Mucosa of rectum (tissue), 2 donors: Measurements from ENCODE around the gene DPP6.

Experiments
- H3K27ac ChIP-seq, 2 donors: one replicate each; pipeline ENCODE4 v1.7.0; 2013; ENCODE audit warnings: inconsistent platforms in 2 of 2, low read depth in 2 of 2, low read length in 2 of 2
- H3K27me3 ChIP-seq, 2 donors: one replicate each; pipeline ENCODE4 v1.7.0; 2013; ENCODE audit warnings: low read length in 2 of 2; ENCODE audit not compliant: control insufficient read depth in 2 of 2, insufficient read depth in 2 of 2
- H3K36me3 ChIP-seq, 2 donors: one replicate each; pipeline ENCODE4 v1.7.0; 2013; ENCODE audit warnings: low read length in 2 of 2; ENCODE audit not compliant: control insufficient read depth in 2 of 2, insufficient read depth in 2 of 2
- H3K4me1 ChIP-seq, 2 donors: one replicate each; pipeline ENCODE4 v1.7.0; 2013; ENCODE audit warnings: low read length in 2 of 2, mild to moderate bottlenecking in 1 of 2; ENCODE audit not compliant: control insufficient read depth in 2 of 2, insufficient read depth in 2 of 2
- H3K4me3 ChIP-seq, 2 donors: one replicate each; pipeline ENCODE4 v1.7.0; 2013; ENCODE audit warnings: low read length in 2 of 2
- H3K9ac ChIP-seq, 2 donors: one replicate each; pipeline ENCODE4 v1.7.0; 2013; ENCODE audit warnings: low read length in 2 of 2, low read depth in 1 of 2, mild to moderate bottlenecking in 1 of 2
- H3K9me3 ChIP-seq, 2 donors: one replicate each; pipeline ENCODE4 v1.7.0; 2013; ENCODE audit warnings: low read length in 2 of 2; ENCODE audit not compliant: control insufficient read depth in 2 of 2
- donor health status: healthy.
- donor health status: Normal muscosa, but diverticular disease.

DPP6 gene

GRCh38 chr7:154633641-154634040 is 581.4 kb downstream of the DPP6 start:
- Histone ChIP-seq H3K27me3 (no peaks in the 10 kb centered on the region), H3K27ac (no peak overlapping the region), H3K9me3 (no peaks in the 10 kb centered on the region), H3K4me1 (no peaks in the 10 kb centered on the region), H3K4me3 (no peak overlapping the region), H3K9ac (no peak overlapping the region), H3K36me3 (no peaks in the 10 kb centered on the region)

GRCh38 chr7:154638286-154638685 is 586.1 kb downstream of the DPP6 start:
- no peaks in the 10 kb centered on the region for H3K27me3 ChIP-seq
- H3K4me3 ChIP-seq: no peak overlapping the region
- no peaks in the 10 kb centered on the region for H3K9me3 ChIP-seq
- H3K27ac ChIP-seq: no peak overlapping the region
- H3K4me1 ChIP-seq: no peaks in the 10 kb centered on the region
- H3K36me3 ChIP-seq: no peaks in the 10 kb centered on the region
- H3K9ac ChIP-seq: no peak overlapping the region

- H3K9ac ChIP-seq: no peak overlapping the region
- no peaks in the 10 kb centered on the region for H3K27me3 ChIP-seq
- H3K27ac ChIP-seq: no peak overlapping the region
- H3K4me3 ChIP-seq: no peak overlapping the region
- H3K4me1 ChIP-seq: no peaks in the 10 kb centered on the region
- no peaks in the 10 kb centered on the region for H3K36me3 ChIP-seq
- no peaks in the 10 kb centered on the region for H3K9me3 ChIP-seq
Measured at GRCh38 chr7:154640266-154640865, 588.2 kb downstream of the DPP6 start.

- Histone ChIP-seq H3K4me1 (no peaks in the 10 kb centered on the region), H3K9ac (no peak overlapping the region), H3K36me3 (no peaks in the 10 kb centered on the region), H3K27ac (no peak overlapping the region), H3K9me3 (no peaks in the 10 kb centered on the region), H3K4me3 (no peak overlapping the region), H3K27me3 (no peaks in the 10 kb centered on the region)
Measured at GRCh38 chr7:154640917-154641316, 588.7 kb downstream of the DPP6 start.

GRCh38 chr7:154644366-154644765 is 592.2 kb downstream of the DPP6 start:
- no peak overlapping the region for H3K4me3 ChIP-seq
- H3K9me3 ChIP-seq: no peaks in the 10 kb centered on the region
- H3K27ac ChIP-seq: no peak overlapping the region
- no peaks in the 10 kb centered on the region for H3K4me1 ChIP-seq
- H3K9ac ChIP-seq: no peak overlapping the region
- H3K36me3 ChIP-seq: no peaks in the 10 kb centered on the region
- H3K27me3 ChIP-seq: no peaks in the 10 kb centered on the region

GRCh38 chr7:154646126-154647013 is 594.2 kb downstream of the DPP6 start:
- H3K9me3 ChIP-seq: no peaks in the 10 kb centered on the region
- H3K4me1 ChIP-seq: no peaks in the 10 kb centered on the region
- no peaks in the 10 kb centered on the region for H3K36me3 ChIP-seq
- no peak overlapping the region for H3K27ac ChIP-seq
- H3K9ac ChIP-seq: no peak overlapping the region
- H3K27me3 ChIP-seq: no peaks in the 10 kb centered on the region
- no peak overlapping the region for H3K4me3 ChIP-seq

- Histone ChIP-seq H3K36me3 (no peaks in the 10 kb centered on the region), H3K27ac (no peak overlapping the region), H3K4me3 (no peak overlapping the region), H3K9ac (no peak overlapping the region), H3K4me1 (no peaks in the 10 kb centered on the region), H3K27me3 (no peaks in the 10 kb centered on the region), H3K9me3 (no peaks in the 10 kb centered on the region)
Measured at GRCh38 chr7:154647625-154648024, 595.4 kb downstream of the DPP6 start.

GRCh38 chr7:154649015-154649414 is 596.8 kb downstream of the DPP6 start:
- Histone ChIP-seq H3K36me3 (no peaks in the 10 kb centered on the region), H3K4me3 (no peak overlapping the region), H3K9ac (no peak overlapping the region), H3K27ac (no peak overlapping the region), H3K9me3 (no peaks in the 10 kb centered on the region), H3K27me3 (no peaks in the 10 kb centered on the region), H3K4me1 (no peaks in the 10 kb centered on the region)

GRCh38 chr7:154649434-154649833 is 597.2 kb downstream of the DPP6 start:
- no peaks in the 10 kb centered on the region for H3K9me3 ChIP-seq

GRCh38 chr7:154650275-154650674 is 598.1 kb downstream of the DPP6 start:
- Histone ChIP-seq H3K9me3 (no peaks in the 10 kb centered on the region), H3K9ac (no peak overlapping the region), H3K4me3 (no peak overlapping the region), H3K4me1 (no peaks in the 10 kb centered on the region), H3K27me3 (no peaks in the 10 kb centered on the region), H3K36me3 (no peaks in the 10 kb centered on the region), H3K27ac (no peak overlapping the region)

More at GRCh38 chr7:154649434-154649833, 597.2 kb downstream of the DPP6 start:
- Histone ChIP-seq H3K9ac (no peak overlapping the region), H3K27ac (no peak overlapping the region), H3K27me3 (no peaks in the 10 kb centered on the region), H3K36me3 (no peaks in the 10 kb centered on the region), H3K4me3 (no peak overlapping the region), H3K4me1 (no peaks in the 10 kb centered on the region)
